ENCODE results near the gene MED27. TPM values are rescaled to one million over a fixed set of nuclear protein-coding genes. Genes with fewer than 3 reads are reported as not detected.

MED27 gene
- total and polyA plus RNA-seq, 2 of the 4 experiments (the other 2 are of a cell fraction) = 50.2 to 63.4 TPM

GRCh38 chr9:132059361-132059760 lies 20.3 kb downstream of the MED27 start:
- Histone ChIP-seq H3K4me3 (ENCODE audit: insufficient read depth, low read depth, low read length) (no peak overlapping the region), H3K27me3 (ENCODE audit: control insufficient read depth, insufficient read depth, low read length) (no peaks in the 10 kb centered on the region), H3K36me3 (ENCODE audit: control insufficient read depth, insufficient read depth, low read length) (peaks cover 5% of the 10 kb centered on the region; the same call in 1 of the 2 replicates), H3K56ac (ENCODE audit: extremely low read depth, insufficient read depth, low read length) (no peak overlapping the region), H4K8ac (ENCODE audit: low read depth in 2 of 2, low read length in 2 of 2) (no peak overlapping the region), H3K9me3 (ENCODE audit: control insufficient read depth, insufficient read depth, low read length) (no peaks in the 10 kb centered on the region), H4K20me1 (ENCODE audit: insufficient read depth, low read length) (peaks cover 59% of the 10 kb centered on the region), H3K4me2 (ENCODE audit: low read depth, low read length) (no peak overlapping the region), H2AFZ (replicated peaks; ENCODE audit: low read length, poor library complexity) (no peak overlapping the region), H3K79me1 (ENCODE audit: low read depth in 1 of 2, low read length in 2 of 2) (peaks cover 63 to 90% of the 10 kb centered on the region in 2 experiments), H3K9me1 (ENCODE audit: insufficient read depth, low read length) (peaks cover 9% of the 10 kb centered on the region; the same call in 1 of the 2 replicates), H3K18ac (ENCODE audit: low read depth, low read length) (no peak overlapping the region), H3K23ac (ENCODE audit: low read depth, low read length) (no peak overlapping the region), H4K5ac (ENCODE audit: low read depth, low read length) (no peak overlapping the region), H3K9ac (ENCODE audit: low read depth, low read length) (no peak overlapping the region), H2AK9ac (replicated peaks; ENCODE audit: low read depth, low read length, poor library complexity) (no peak overlapping the region), H3K27ac (ENCODE audit: insufficient read depth, low read length) (no peak overlapping the region), H2BK5ac (ENCODE audit: low read depth, low read length, poor library complexity, severe bottlenecking) (no peak overlapping the region), H4K91ac (ENCODE audit: insufficient read depth, low read depth, low read length) (no peak overlapping the region), H2BK15ac (ENCODE audit: low read depth, low read length) (no peak overlapping the region), H3K4ac (ENCODE audit: low read depth, low read length) (no peak overlapping the region), H2BK120ac (ENCODE audit: low read depth, low read length) (no peak overlapping the region), H3K4me1 (ENCODE audit: control insufficient read depth, insufficient read depth, low read length) (peaks cover 3% of the 10 kb centered on the region; the same call in 1 of the 2 replicates), H3K14ac (replicated peaks; ENCODE audit: low read depth, low read length) (no peak overlapping the region), H2AK5ac (ENCODE audit: low read depth, low read length) (no peak overlapping the region), H2BK20ac (ENCODE audit: low read depth, low read length) (no peak overlapping the region)
- ChIA-PET CTCF (no interaction called here), POLR2A (ENCODE audit: unreplicated experiment) (no interaction called here)
- no peak for TF ChIP-seq RCOR1 (IDR thresholded peaks at IDR 0.05; ENCODE audit: insufficient replicate concordance, low read length)
- no peak for TF ChIP-seq RFX5 (IDR thresholded peaks at IDR 0.05; ENCODE audit: low read depth, low read length)
- no peak for TF ChIP-seq BHLHE40 (IDR thresholded peaks at IDR 0.05; ENCODE audit: low read depth, low read length)
- no peak for TF ChIP-seq CEBPB (IDR thresholded peaks at IDR 0.05; ENCODE audit: low read depth, low read length)
- no peak for TF ChIP-seq MXI1 (IDR thresholded peaks at IDR 0.05; ENCODE audit: borderline replicate concordance, low read depth, low read length)
- no peak for TF ChIP-seq SMC3 (IDR thresholded peaks at IDR 0.05; ENCODE audit: low read depth, low read length)
- TF ChIP-seq MAFK (IDR thresholded peaks at IDR 0.05; ENCODE audit: low read depth, low read length) = no peak
- no peak for TF ChIP-seq CTCF (conservative IDR thresholded peaks at IDR 0.05; ENCODE audit: low read depth, low read length)
- no peak for TF ChIP-seq MAZ (IDR thresholded peaks at IDR 0.05; ENCODE audit: borderline replicate concordance, low read depth, low read length)
- TF ChIP-seq POLR2A (IDR thresholded peaks at IDR 0.05; ENCODE audit: low read depth, low read length) = no peak
- TF ChIP-seq CHD1 (IDR thresholded peaks at IDR 0.05; ENCODE audit: low read depth, low read length) = no peak
- no peak for TF ChIP-seq ELK1 (IDR thresholded peaks at IDR 0.05; ENCODE audit: borderline replicate concordance, low read depth, low read length)
- TF ChIP-seq NFE2L2 (IDR thresholded peaks at IDR 0.05; ENCODE audit: low read depth, low read length) = no peak
- intact Hi-C loops (cut with micrococcal nuclease) = no loop called here
- in situ Hi-C loops (cut with MboI; ENCODE audit: low sequenced_read_pairs) = no loop called here
- ATAC-seq (ENCODE audit: low read depth) (no peak), DNase-seq (no peak)
- 100% methylated on average over 2 of the region's 8 CpGs; no CpG with 5 or more reads in 1 of the 2 experiments for WGBS, 2 experiments (ENCODE audit: extremely low coverage in 2 of 2, insufficient read length in 1 of 2)
- BruUV-seq (replicated peaks) = no TSS peak
- dilution Hi-C loops (cut with HindIII; ENCODE audit: low sequenced_read_pairs, unreplicated experiment) = no loop called here
